RWPE2 (cell line): ENCODE measurements around the gene RNF166.

Source experiments
- ATAC-seq: fragments of 200-7000 bp; cut with Tn5 transposase; 3 replicates; pipeline ENCODE4 v1.9.1; 2021; ENCODE audit warnings: low read depth
- DNase-seq: peaks from one replicate; pipeline ENCODE4 v3.0.0-alpha.2; 2020; ENCODE audit warnings: low spot score
- H3K27ac ChIP-seq: fragments of 450-650 bp; 2 replicates; pipeline ENCODE4 v1.5.1; 2017; ENCODE audit warnings: mild to moderate bottlenecking; ENCODE audit not compliant: poor library complexity, severe bottlenecking
- H3K27me3 ChIP-seq: fragments of 250-450 bp; sonication (Bioruptor Pico); 2 replicates; pipeline ENCODE4 v1.5.1; 2021; ENCODE audit warnings: mild to moderate bottlenecking, moderate library complexity; ENCODE audit not compliant: insufficient read depth, poor library complexity, severe bottlenecking
- H3K36me3 ChIP-seq: fragments of 250-450 bp; sonication (Bioruptor Pico); 2 replicates; pipeline ENCODE4 v1.5.1; 2020; ENCODE audit warnings: low read depth, mild to moderate bottlenecking, moderate library complexity
- H3K4me1 ChIP-seq: fragments of 250-450 bp; sonication (Bioruptor Pico); 2 replicates; pipeline ENCODE4 v1.5.1; 2021; ENCODE audit warnings: mild to moderate bottlenecking, moderate library complexity; ENCODE audit not compliant: insufficient read depth, poor library complexity, severe bottlenecking
- H3K4me3 ChIP-seq: fragments of 250-450 bp; sonication (Bioruptor Pico); 2 replicates; pipeline ENCODE4 v1.5.1; 2021; ENCODE audit warnings: mild to moderate bottlenecking, moderate library complexity; ENCODE audit not compliant: severe bottlenecking
- H3K9me3 ChIP-seq: fragments of 250-450 bp; sonication (Bioruptor Pico); 2 replicates; pipeline ENCODE4 v1.5.1; 2021; ENCODE audit warnings: mild to moderate bottlenecking, moderate library complexity; ENCODE audit not compliant: severe bottlenecking
- TF ChIP-seq, protein P1 (sequence below): fragments of 450-650 bp; IDR thresholded peaks from one replicate; pipeline ENCODE4 v1.5.1; 2017; ENCODE audit warnings: mild to moderate bottlenecking, moderate library complexity; ENCODE audit not compliant: poor library complexity, severe bottlenecking

RNF166 gene

DNA sequence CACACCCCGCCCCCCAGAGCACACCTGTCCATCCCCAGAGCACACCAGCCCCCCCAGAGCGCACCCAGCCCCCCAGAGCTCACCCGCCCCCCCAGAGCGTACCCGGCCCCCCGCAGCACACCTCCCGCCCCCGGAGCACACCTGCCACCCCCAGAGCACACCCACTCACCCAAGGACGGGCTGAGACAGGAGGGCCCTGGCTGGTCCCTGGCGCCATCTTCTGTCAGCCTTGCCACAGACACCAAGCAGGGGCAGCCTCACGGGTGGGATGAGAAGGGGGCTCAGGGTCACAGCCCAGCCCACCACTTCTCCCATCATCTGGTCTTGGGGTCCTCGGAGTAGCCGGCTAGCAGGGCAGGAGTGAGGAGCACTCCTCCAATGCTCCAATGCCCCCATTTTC lies 47.0 kb upstream of the RNF166 start:
- DNase-seq = no peak
- no peak overlapping the region for H3K4me3 ChIP-seq
- TF ChIP-seq, protein P1, sequence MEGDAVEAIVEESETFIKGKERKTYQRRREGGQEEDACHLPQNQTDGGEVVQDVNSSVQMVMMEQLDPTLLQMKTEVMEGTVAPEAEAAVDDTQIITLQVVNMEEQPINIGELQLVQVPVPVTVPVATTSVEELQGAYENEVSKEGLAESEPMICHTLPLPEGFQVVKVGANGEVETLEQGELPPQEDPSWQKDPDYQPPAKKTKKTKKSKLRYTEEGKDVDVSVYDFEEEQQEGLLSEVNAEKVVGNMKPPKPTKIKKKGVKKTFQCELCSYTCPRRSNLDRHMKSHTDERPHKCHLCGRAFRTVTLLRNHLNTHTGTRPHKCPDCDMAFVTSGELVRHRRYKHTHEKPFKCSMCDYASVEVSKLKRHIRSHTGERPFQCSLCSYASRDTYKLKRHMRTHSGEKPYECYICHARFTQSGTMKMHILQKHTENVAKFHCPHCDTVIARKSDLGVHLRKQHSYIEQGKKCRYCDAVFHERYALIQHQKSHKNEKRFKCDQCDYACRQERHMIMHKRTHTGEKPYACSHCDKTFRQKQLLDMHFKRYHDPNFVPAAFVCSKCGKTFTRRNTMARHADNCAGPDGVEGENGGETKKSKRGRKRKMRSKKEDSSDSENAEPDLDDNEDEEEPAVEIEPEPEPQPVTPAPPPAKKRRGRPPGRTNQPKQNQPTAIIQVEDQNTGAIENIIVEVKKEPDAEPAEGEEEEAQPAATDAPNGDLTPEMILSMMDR = no peak
- peaks cover 19% of the 10 kb centered on the region for H3K36me3 ChIP-seq
- no peak overlapping the region for H3K27ac ChIP-seq
- no peaks in the 10 kb centered on the region for H3K9me3 ChIP-seq
- no peak for ATAC-seq
- H3K27me3 ChIP-seq = no peaks in the 10 kb centered on the region
- peaks cover 9% of the 10 kb centered on the region for H3K4me1 ChIP-seq

DNA sequence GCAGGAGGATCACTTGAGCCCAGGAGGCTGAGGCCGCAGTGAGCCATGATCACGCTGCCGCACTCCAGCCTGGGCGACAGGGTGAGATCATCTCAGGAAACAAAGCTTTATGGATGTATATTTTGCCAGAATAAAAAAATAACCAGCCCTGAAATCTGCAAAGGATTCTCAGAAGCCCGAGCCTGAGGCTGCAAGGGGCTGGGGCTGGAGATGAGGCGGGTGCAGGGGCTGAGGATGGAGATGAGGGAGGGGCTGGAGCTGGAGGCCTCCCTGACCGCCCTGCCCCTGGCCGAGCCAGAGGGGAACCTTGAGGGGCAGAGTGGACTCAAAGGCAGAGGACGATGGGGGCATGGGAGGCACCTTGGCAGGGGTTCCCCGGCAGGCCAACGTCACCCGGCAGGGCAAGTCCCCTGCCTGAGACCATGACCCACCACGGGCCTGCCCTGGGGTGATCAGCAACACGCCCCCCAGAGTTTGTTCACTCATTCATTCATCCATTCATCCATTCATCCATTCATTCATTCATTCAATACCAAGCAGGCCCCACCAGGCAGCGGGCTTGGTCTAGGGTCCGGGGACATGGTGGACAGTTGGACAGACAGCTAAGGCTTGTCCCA lies 46.3 kb upstream of the RNF166 start:
- Histone ChIP-seq H3K36me3 (peaks cover 19% of the 10 kb centered on the region), H3K4me3 (no peak overlapping the region), H3K4me1 (peaks cover 9% of the 10 kb centered on the region), H3K27ac (no peak overlapping the region), H3K9me3 (no peaks in the 10 kb centered on the region), H3K27me3 (no peaks in the 10 kb centered on the region)
- ATAC-seq = no peak
- DNase-seq = no peak
- TF ChIP-seq, protein P1 = no peak

DNA sequence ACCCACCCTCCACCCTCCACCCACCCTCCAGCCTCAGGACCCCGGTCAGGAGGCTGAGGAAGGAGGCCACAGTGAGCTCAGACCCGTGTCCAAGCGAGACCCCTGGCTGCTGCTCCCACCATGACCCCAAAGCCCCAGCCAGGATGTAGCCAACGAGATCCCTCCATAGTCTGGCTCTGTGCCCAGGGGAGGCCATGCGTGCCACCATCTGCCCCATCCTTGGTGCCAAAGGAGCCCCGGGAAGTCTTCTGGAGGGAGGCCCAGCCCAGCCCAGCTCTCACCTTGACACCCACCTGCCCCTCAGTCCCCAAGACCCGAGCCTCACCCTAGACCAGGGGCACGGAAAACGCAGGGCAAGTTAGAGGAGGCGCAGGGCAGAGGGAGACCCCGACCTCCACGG lies 44.6 kb upstream of the RNF166 start:
- DNase-seq (no peak), ATAC-seq (no peak)
- Histone ChIP-seq H3K4me3 (no peak overlapping the region), H3K9me3 (no peaks in the 10 kb centered on the region), H3K36me3 (peaks cover 19% of the 10 kb centered on the region), H3K27me3 (no peaks in the 10 kb centered on the region), H3K27ac (no peak overlapping the region), H3K4me1 (peaks cover 9% of the 10 kb centered on the region)
- TF ChIP-seq, protein P1 = no peak

DNA sequence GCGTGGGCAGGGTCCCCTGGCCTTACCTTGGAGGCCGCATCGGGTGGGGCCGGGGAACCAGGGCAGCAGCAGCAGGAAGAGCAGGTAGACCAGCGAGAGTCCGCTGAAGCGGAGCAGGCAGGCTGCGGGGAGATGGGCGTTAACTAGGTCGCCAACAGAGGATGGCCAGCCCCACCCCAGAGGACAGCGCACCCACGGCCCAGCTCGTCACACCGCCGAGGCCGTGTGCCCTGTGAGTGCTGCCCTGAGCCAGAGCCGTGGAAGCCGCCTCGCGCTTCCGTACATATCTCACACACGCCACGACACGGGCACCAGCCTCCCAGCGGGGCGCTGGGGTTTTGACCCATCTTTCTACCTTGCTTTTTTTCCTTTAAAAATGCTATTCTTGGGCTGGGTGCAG lies 43.1 kb upstream of the RNF166 start:
- no peak for ATAC-seq

DNA sequence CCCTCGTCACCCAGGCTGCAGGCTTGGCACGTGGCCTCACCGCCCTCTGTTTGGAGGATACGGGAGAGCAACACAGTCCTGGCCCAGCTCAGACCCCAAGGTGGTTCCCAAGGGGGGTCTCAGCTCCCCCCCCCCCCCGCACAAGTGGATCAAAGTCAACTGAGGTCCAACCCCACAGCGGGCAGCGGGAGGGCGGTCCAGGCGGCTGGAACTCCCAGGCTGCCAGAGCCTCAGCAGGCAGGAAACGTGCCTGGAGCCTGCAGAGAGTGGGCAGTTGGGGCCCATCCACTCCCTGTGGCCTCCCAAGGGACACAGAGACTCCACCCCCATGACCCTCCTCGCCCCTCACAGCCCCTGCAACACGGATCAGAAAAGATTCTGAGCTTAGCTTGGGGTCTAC lies 42.2 kb upstream of the RNF166 start:
- H3K27ac ChIP-seq = no peak overlapping the region
- ATAC-seq (no peak), DNase-seq (no peak)
- TF ChIP-seq, protein P1 = no peak
- no peaks in the 10 kb centered on the region for H3K9me3 ChIP-seq
- H3K27me3 ChIP-seq = no peaks in the 10 kb centered on the region
- peaks cover 8% of the 10 kb centered on the region for H3K36me3 ChIP-seq
- H3K4me3 ChIP-seq = no peak overlapping the region
- no peaks in the 10 kb centered on the region for H3K4me1 ChIP-seq

More for the DNA sequence above, 43.1 kb upstream of the RNF166 start:
- Histone ChIP-seq H3K27me3 (no peaks in the 10 kb centered on the region), H3K4me3 (no peak overlapping the region), H3K27ac (no peak overlapping the region), H3K9me3 (no peaks in the 10 kb centered on the region), H3K4me1 (no peaks in the 10 kb centered on the region), H3K36me3 (peaks cover 17% of the 10 kb centered on the region)
- TF ChIP-seq, protein P1 = no peak
- no peak for DNase-seq
